H1 (cell line): ENCODE measurements around the gene NUCB1.

Source experiments
- CTCF ChIP-seq, 3 experiments: IDR thresholded peaks; 1 replicate in 2 of 3; 2 replicates in 1 of 3; pipeline versions ENCODE4 v1.5.1 to v1.6.1; 2011; ENCODE audit warnings: low read length in 3 of 3, mild to moderate bottlenecking in 3 of 3, inconsistent platforms in 2 of 3, low read depth in 1 of 3, moderate library complexity in 1 of 3; ENCODE audit not compliant: insufficient read depth in 1 of 3; ENCODE audit errors: control extremely low read depth in 1 of 3
- HDAC2 ChIP-seq, 2 experiments: fragments of 300-600 bp in 1 of 2; sonication (generic) in 1 of 2; IDR thresholded peaks; 2 replicates each; pipeline ENCODE4 v1.6.1; 2011 to 2012; ENCODE audit warnings: low read depth in 2 of 2, low read length in 2 of 2, mild to moderate bottlenecking in 2 of 2, moderate library complexity in 2 of 2, borderline replicate concordance in 1 of 2, inconsistent platforms in 1 of 2
- HDAC6 ChIP-seq: IDR thresholded peaks from one replicate; pipeline ENCODE4 v1.7.1; 2012; ENCODE audit warnings: low read depth, mild to moderate bottlenecking, inconsistent platforms, low read length, moderate library complexity
- JUN ChIP-seq: IDR thresholded peaks from 2 replicates; pipeline ENCODE4 v1.6.1; 2011; ENCODE audit warnings: low read depth, mild to moderate bottlenecking, improper control_type of control experiment, low read length
- NRF1 ChIP-seq: IDR thresholded peaks from 2 replicates; pipeline ENCODE4 v1.6.1; 2011; ENCODE audit warnings: mild to moderate bottlenecking, low read depth, low read length, improper control_type of control experiment
- POLR2A ChIP-seq, 2 experiments: IDR thresholded peaks; 1 replicate in 1 of 2; 2 replicates in 1 of 2; pipeline ENCODE4 v1.6.1; 2011; ENCODE audit warnings: low read depth in 2 of 2, low read length in 2 of 2, mild to moderate bottlenecking in 2 of 2; ENCODE audit errors: control extremely low read depth in 1 of 2

GRCh38 chr19:48945817-48946216 is 45.7 kb downstream of the NUCB1 start:
- TF ChIP-seq CTCF (IDR thresholded peaks at IDR 0.05; ENCODE audit: control extremely low read depth in 1 of 3, insufficient read depth in 1 of 3, low read depth in 1 of 3, low read length in 3 of 3) (no peak), HDAC6 (no peak), HDAC2 (IDR thresholded peaks at IDR 0.05; ENCODE audit: borderline replicate concordance in 1 of 2, low read depth in 2 of 2, low read length in 2 of 2) (no peak), POLR2A (IDR thresholded peaks at IDR 0.05; ENCODE audit: control extremely low read depth in 1 of 2, low read depth in 2 of 2, low read length in 2 of 2) (no peak), JUN (no peak), NRF1 (no peak)
